Keratinocyte (primary cell): ENCODE results near the gene FOXP4. TPM values are rescaled to one million over a fixed set of nuclear protein-coding genes. Genes with fewer than 3 reads are reported as not detected.
A peak's percentile ranks its signal among the peaks of the same experiment; 100 is the strongest.

Source experiments
- DNase-seq: peaks from one replicate; pipeline ENCODE4 v3.0.0-alpha.2; 2011; ENCODE audit warnings: low read depth, missing footprints, low spot score
- FAIRE-seq: peaks from 2 replicates; lab custom pipeline; 2011; peaks lifted over from hg19 to GRCh38; lab: Jason Lieb, UNC
- H2AFZ ChIP-seq: 2 replicates; pipeline ENCODE4 v1.6.0; 2012; ENCODE audit warnings: low read length, control low read depth, inconsistent platforms; ENCODE audit not compliant: control insufficient read depth
- H3K27ac ChIP-seq: 2 replicates; pipeline ENCODE4 v1.5.1; 2011; ENCODE audit warnings: low read length; ENCODE audit not compliant: control insufficient read depth, insufficient read depth
- H3K27me3 ChIP-seq: 3 replicates; pipeline ENCODE4 v1.6.0; 2011; ENCODE audit warnings: low read length; ENCODE audit not compliant: control insufficient read depth, insufficient read depth; ENCODE audit errors: extremely low read depth
- H3K36me3 ChIP-seq, 2 experiments: 2 replicates in 1 of 2; 3 replicates in 1 of 2; pipeline ENCODE4 v1.5.1; 2011; ENCODE audit warnings: low read length in 2 of 2, mild to moderate bottlenecking in 1 of 2; ENCODE audit not compliant: control insufficient read depth in 2 of 2, insufficient read depth in 2 of 2; ENCODE audit errors: extremely low read depth in 1 of 2
- H3K4me1 ChIP-seq: 3 replicates; pipeline ENCODE4 v1.5.1; 2011; ENCODE audit warnings: low read length; ENCODE audit not compliant: control insufficient read depth, insufficient read depth; ENCODE audit errors: extremely low read depth
- H3K4me2 ChIP-seq: 3 replicates; pipeline ENCODE4 v1.6.0; 2011; ENCODE audit warnings: low read depth, low read length; ENCODE audit not compliant: control insufficient read depth, insufficient read depth; ENCODE audit errors: extremely low read depth
- H3K4me3 ChIP-seq, 3 experiments: fragments of 200-600 bp in 1 of 3; sonication (generic) in 1 of 3; 2 replicates in 2 of 3; 3 replicates in 1 of 3; pipeline ENCODE4 v1.5.1; 2011 to 2016; ENCODE audit warnings: low read length in 3 of 3, mild to moderate bottlenecking in 3 of 3, control low read depth in 2 of 3, inconsistent platforms in 1 of 3, low read depth in 1 of 3, mixed read lengths in 1 of 3, mixed run types in 1 of 3, moderate library complexity in 1 of 3; ENCODE audit not compliant: control insufficient read depth in 2 of 3, insufficient read depth in 2 of 3; ENCODE audit errors: extremely low read depth in 1 of 3
- H3K79me2 ChIP-seq: 2 replicates; pipeline ENCODE4 v1.6.0; 2012; ENCODE audit warnings: low read length; ENCODE audit not compliant: control insufficient read depth, insufficient read depth
- H3K9ac ChIP-seq: 3 replicates; pipeline ENCODE4 v1.6.0; 2011; ENCODE audit warnings: low read length; ENCODE audit not compliant: control insufficient read depth, insufficient read depth; ENCODE audit errors: extremely low read depth
- H3K9me1 ChIP-seq: 3 replicates; pipeline ENCODE4 v1.6.0; 2011; ENCODE audit warnings: low read length; ENCODE audit not compliant: control insufficient read depth, insufficient read depth; ENCODE audit errors: extremely low read depth
- H3K9me3 ChIP-seq: 2 replicates; pipeline ENCODE4 v1.5.1; 2012; ENCODE audit warnings: low read depth, low read length; ENCODE audit not compliant: control insufficient read depth
- H4K20me1 ChIP-seq: 3 replicates; pipeline ENCODE4 v1.6.0; 2011; ENCODE audit warnings: low read length; ENCODE audit not compliant: control insufficient read depth, insufficient read depth; ENCODE audit errors: extremely low read depth
- EZH2 ChIP-seq: IDR thresholded peaks from one replicate; pipeline ENCODE4 v1.6.1; 2012; ENCODE audit warnings: inconsistent platforms, mild to moderate bottlenecking, low read length, moderate library complexity
- dilution Hi-C: fragments of 300-500 bp; cut with MboI; formaldehyde crosslinking; loops from one replicate; pipeline ENCODE4 v1.7.0; 2020; ENCODE audit warnings: low sequenced_read_pairs; ENCODE audit not compliant: extremely low pct_ligation_motif_present
- polyA plus RNA-seq, 5 experiments: library from polyadenylated mRNA; depleted of rRNA in 3 of 5; stranded (reverse) in 3 of 5; stranded (forward) in 1 of 5; unstranded in 1 of 5; fragments of >200 nt; gene quantifications; 1 replicate in 1 of 5; 2 replicates in 3 of 5; 3 replicates in 1 of 5; pipeline versions ENCODE4 v1.2.1 to v1.2.3, GENCODE V29; 2011 to 2012; ENCODE audit warnings: missing spikeins in 2 of 5, low read depth in 1 of 5, low replicate concordance in 1 of 5
- TF ChIP-seq, protein P1 (sequence below), 3 experiments: IDR thresholded peaks in 1 of 3; conservative IDR thresholded peaks in 1 of 3; optimal IDR thresholded peaks in 1 of 3; 2 replicates in 2 of 3; 3 replicates in 1 of 3; pipeline versions ENCODE3 to v1.5.1; 2011; ENCODE audit warnings: low read length in 3 of 3, mild to moderate bottlenecking in 3 of 3, moderate library complexity in 2 of 3, control low read depth in 1 of 3, inconsistent platforms in 1 of 3; ENCODE audit not compliant: insufficient read depth in 2 of 3; ENCODE audit errors: extremely low read depth in 1 of 3

Gene FOXP4
- polyA plus RNA-seq, 1 donor (not counting 4 experiments of a cell fraction or from before 2014, with no cell fraction given), result 1.1 TPM

DNA sequence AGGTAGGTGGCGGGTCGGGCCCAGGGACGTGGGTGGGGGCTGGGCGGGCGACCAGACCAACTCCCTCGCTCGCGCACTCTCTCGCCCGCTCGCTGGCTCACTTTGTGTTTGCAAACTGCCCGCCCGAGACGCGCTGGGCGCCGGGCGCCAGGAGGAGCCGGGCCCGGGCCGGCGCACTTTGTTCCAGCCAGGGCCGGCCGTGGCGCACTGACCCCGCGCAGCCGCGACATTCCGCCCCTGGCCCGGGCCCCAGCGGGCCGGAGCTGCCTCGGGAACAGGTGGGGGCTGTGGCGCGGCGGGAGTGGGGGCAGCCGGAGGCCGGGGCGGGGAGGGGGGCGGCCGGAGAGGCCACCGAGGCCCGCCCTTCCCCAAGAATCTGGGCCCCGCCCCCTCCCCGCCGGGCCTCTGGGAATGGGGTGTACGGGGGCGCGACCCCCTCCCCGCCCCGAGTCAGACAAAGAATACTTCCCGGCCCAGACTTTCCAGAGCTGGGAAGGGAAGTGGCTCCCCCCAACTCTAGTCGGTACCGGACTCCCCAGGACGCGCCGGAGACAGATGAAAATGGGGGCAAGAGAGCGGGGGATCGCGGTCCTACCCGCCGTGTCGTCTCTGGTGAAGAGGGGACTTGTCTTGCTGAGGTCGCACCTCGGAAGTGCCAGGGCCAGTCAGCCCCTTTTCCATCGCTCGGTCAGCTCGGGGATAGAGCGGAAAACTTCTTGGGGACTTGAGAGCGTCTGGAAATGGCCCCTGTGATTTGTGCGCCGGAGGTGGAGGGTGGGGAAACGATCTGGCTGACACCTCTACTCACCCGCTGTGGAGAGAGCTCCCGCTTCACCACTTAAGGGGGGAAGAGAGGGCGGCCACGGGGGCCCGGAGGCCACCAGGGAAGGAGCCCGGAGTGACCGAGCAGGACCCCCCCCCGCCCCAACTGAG is 951 bp downstream of the FOXP4 start:
- Histone ChIP-seq H3K4me1 (peaks cover 19% of the 10 kb centered on the region), H3K4me3 (peak overlapping the region; percentile 67 to 91 (median 88)), H4K20me1 (peaks cover 10% of the 10 kb centered on the region), H3K36me3 (peaks cover 0 to 6% of the 10 kb centered on the region in 2 experiments), H3K9me3 (no peaks in the 10 kb centered on the region), H3K4me2 (peak overlapping the region; percentile 89), H3K27ac (no peak overlapping the region), H3K27me3 (no peaks in the 10 kb centered on the region), H3K79me2 (peaks cover 28% of the 10 kb centered on the region), H3K9me1 (no peaks in the 10 kb centered on the region), H2AFZ (peak overlapping the region; percentile 60), H3K9ac (peak overlapping the region; percentile 73)
- dilution Hi-C loops, result no loop called here
- TF ChIP-seq EZH2, result peak; percentile 25
- TF ChIP-seq, protein P1, sequence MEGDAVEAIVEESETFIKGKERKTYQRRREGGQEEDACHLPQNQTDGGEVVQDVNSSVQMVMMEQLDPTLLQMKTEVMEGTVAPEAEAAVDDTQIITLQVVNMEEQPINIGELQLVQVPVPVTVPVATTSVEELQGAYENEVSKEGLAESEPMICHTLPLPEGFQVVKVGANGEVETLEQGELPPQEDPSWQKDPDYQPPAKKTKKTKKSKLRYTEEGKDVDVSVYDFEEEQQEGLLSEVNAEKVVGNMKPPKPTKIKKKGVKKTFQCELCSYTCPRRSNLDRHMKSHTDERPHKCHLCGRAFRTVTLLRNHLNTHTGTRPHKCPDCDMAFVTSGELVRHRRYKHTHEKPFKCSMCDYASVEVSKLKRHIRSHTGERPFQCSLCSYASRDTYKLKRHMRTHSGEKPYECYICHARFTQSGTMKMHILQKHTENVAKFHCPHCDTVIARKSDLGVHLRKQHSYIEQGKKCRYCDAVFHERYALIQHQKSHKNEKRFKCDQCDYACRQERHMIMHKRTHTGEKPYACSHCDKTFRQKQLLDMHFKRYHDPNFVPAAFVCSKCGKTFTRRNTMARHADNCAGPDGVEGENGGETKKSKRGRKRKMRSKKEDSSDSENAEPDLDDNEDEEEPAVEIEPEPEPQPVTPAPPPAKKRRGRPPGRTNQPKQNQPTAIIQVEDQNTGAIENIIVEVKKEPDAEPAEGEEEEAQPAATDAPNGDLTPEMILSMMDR (optimal IDR thresholded peaks at IDR 0.05 in 1 of 3, IDR thresholded peaks at IDR 0.05 in 1 of 3, conservative IDR thresholded peaks at IDR 0.05 in 1 of 3; ENCODE audit: extremely low read depth in 1 of 3, insufficient read depth in 2 of 3, low read length in 3 of 3), result no peak
- FAIRE-seq, result no peak
- DNase-seq, result no peak

DNA sequence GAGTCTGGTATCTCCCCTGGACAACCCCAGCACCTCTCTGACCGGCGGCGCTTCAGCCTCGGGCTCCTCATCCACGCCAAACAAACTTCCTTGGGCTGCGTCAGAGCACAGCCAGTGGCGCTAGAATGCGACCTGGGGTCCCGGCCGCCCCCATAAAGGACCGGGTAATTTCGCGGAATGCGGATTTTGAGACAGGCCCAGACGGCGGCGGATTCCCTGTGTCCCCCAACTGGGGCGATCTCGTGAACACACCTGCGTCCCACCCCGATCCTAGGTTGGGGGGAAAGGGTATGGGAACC is 1.6 kb downstream of the FOXP4 start:
- peaks cover 19% of the 10 kb centered on the region for H3K4me1 ChIP-seq
- H4K20me1 ChIP-seq, result peaks cover 13% of the 10 kb centered on the region
- no peaks in the 10 kb centered on the region for H3K9me3 ChIP-seq
- H2AFZ ChIP-seq, result no peak overlapping the region
- H3K4me3 ChIP-seq, result peak overlapping the region; percentile 67 to 91 (median 88)
- H3K36me3 ChIP-seq, result peaks cover 0 to 8% of the 10 kb centered on the region in 2 experiments
- TF ChIP-seq, protein P1 (optimal IDR thresholded peaks at IDR 0.05 in 1 of 3, IDR thresholded peaks at IDR 0.05 in 1 of 3, conservative IDR thresholded peaks at IDR 0.05 in 1 of 3; ENCODE audit: extremely low read depth in 1 of 3, insufficient read depth in 2 of 3, low read length in 3 of 3), result no peak
- TF ChIP-seq EZH2, result no peak
- dilution Hi-C loops, result no loop called here
- H3K79me2 ChIP-seq, result peaks cover 32% of the 10 kb centered on the region
- peak overlapping the region; percentile 89 for H3K4me2 ChIP-seq
- no peaks in the 10 kb centered on the region for H3K27me3 ChIP-seq
- no peak overlapping the region for H3K27ac ChIP-seq
- H3K9ac ChIP-seq, result peak overlapping the region; percentile 73
- FAIRE-seq (no peak), DNase-seq (no peak)
- H3K9me1 ChIP-seq, result no peaks in the 10 kb centered on the region
